AML-193 (cell line): ENCODE results near the gene PRDM10.
"Not testable (repeated sequence)": the region's sequence is repeated elsewhere in the genome, so short reads cannot be mapped to it uniquely, and the experiment has no call there.

Source experiments
- DNase-seq, 2 experiments: peaks; one replicate each; lab custom pipeline; 2025; lab: John Stamatoyannopoulos, UW

The PRDM10 gene

DNA sequence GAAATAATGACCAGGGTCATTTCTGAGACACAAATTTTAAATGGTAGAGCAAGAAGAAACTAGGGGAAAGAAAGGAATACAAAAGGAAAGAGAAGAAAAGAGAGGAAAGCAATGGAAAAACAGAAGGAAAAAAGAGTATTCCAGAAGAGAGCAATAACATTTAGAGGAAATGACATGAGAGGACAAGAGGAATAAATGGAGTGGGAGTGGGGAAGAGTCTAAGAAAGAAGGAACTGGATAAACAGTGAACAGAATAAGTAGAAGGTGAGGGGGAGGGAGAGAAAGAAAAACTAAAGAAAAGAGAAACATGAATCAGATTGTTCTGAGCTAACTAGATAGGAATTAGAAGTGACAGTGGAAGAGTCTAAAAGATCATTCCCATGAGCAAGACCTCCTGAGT is 28.4 kb downstream of the PRDM10 start:
- DNase-seq: no peak

DNA sequence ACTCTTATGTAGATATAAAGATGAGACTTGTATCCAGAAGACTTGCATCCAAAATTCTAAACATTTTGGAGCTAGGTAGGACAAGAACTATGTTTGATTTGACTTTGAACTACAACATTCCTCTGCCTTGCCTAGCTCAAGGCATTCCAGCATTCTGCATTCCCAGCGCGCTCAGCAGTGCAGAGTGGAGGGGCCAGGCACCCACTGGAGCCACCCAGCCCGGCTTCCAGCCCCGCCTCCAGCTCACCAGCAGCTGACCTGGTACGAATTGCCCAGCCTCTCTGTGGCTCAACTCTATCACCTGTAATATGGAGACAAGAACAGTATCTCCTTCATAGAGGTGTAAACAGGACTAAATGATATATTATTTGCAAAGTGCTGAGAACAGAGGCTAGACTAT is 28.8 kb downstream of the PRDM10 start:
- DNase-seq: no peak

DNA sequence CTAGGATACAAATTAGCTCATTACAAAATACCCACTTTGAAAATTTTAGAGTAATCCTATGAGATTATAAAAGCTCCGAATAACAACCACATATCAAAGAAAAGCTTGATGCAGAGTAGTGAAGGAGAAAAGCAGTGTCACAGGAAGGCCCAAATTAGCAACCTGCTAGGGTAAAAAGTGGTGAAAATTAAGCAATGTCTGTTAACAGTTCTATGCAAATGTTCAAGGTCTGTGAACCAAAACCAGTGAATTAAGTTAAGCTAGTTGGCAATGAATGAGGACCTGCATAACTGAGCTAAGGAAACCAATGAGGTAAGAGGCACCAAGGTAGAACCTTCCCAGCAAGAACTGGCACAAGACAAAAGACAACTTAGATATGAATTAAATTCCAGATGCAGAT is 29.6 kb downstream of the PRDM10 start:
- DNase-seq: peak; percentile 71 to 78

DNA sequence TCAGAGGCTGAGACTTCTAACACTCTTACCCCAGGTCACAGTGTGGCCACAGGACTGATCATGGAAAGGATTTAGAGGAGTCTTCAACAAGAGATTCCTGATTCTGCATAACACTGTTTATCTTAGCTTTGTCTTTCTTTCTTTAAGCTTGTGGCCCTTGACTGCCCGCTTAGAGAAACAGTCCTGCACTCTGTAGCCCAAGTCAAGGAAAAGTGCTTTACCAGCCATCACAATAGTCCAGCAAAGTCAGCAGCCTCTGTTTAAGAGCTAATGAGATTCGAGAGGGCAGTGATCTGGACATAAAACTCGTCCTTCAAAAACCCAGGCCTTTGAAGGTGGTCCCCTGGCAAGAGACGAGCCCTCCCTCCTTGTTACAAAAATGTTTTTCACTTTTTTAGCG is 30.0 kb downstream of the PRDM10 start:
- DNase-seq: no peak

DNA sequence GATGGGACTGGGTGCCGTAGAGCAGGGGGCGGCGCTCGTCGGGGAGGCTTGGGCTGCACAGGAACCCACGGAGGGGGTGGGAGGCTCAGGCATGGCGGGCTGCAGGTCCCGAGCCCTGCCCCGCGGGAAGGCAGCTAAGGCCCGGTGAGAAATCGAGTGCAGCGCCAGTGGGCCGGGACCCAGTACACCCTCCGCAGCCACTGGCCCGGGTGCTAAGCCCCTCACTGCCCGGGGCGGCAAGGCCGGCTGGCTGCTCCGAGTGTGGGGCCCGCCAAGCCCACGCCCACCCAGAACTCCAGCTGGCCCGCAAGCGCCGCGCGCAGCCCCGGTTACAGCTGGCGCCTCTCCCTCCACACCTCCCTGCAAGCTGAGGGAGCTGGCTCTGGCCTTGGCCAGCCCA is 30.8 kb downstream of the PRDM10 start:
- DNase-seq: not testable (repeated sequence)

DNA sequence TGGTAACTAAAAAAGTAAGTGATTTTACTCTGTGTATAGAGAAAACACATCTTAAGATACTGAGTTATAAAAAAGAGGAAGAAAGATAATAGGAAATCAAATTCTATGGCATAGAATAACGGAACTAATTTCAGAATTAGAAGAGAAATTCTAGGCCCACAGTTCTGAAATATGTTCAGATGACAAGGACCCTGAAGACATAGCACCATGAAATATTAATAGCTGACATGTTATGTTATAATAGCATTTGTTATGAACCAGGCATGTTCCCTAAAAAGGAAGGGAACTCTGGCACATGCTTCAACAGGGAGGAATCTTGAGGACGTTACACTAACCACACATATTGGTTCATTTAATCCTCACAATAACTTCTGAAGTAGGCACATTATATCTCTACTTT is 32.7 kb downstream of the PRDM10 start:
- DNase-seq: peak in 1 of 2 experiments; percentile 24

DNA sequence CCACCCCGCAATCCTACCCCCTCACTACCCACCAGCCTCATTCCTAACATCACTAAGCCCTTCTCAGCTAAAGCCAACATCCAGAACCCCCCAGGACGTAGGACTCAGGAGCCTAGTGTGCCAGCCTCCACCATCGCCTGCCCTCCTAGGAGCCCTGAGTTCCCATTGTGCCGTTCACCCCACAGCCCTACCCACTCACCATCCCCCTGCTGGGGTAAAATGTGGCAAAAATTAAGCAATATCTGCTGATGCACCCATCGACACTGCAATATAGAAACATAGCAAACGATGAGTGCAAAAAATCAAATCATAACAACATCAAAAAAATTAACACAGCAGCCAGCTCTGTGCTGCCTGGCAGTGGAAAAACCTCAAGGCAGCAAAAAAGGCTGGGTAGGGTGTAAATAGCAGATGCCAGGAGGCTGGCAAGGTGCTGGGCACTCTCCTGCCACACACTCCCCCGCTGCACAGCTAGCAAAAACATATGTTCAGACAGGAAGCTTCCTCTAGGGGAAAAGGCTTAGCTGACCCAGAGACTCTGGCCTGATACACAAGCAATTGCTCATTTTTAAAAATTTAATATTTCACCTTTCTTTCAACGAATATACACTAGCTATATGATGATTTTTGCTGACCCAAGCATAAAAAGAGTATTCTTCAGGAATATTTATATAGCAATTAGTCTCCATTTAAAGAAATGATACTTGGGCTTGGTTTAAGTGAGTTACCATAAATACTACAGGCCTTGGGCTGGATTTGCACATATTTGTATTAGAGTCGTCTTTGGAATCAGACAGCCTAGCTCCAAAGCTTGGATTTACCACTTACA is 33.8 kb downstream of the PRDM10 start:
- peak; percentile 55 to 60 for DNase-seq

DNA sequence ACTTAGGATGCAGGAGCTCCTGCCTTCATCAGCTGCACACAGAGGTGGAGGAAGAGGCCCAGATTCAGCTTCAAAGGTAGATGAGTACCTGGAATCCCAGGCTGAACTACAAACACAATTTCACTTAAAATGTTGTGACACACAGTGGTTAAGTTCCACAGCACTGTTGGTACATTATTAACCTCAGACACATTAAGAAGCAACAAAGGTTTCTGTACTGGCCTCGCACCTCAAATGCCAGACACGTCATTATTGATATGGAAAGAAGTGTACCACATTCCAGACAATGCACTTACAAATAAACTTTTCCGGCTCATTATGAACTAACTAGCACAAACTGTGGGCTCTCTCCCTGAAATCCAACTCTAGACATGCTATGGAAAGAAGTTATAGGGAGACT is 34.6 kb downstream of the PRDM10 start:
- DNase-seq: no peak

DNA sequence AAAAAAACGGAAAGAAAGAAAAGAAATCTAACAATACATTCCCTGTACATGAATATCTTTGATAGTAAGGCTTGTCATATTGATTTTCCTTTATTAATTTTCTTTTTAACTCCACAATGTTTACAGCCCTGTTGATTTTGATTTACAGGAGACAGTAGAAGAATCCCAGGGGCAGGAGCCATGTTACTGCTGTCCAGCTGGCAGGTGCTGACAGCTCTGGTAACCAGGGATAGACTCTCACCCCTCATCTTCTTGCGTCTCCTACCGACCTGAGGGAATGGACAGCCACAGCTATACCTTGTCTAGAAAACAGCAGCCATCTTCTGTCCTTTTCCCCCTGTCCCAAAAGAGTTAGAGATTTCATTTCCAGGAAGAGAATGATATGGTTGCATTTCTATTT is 37.4 kb downstream of the PRDM10 start:
- no peak for DNase-seq

DNA sequence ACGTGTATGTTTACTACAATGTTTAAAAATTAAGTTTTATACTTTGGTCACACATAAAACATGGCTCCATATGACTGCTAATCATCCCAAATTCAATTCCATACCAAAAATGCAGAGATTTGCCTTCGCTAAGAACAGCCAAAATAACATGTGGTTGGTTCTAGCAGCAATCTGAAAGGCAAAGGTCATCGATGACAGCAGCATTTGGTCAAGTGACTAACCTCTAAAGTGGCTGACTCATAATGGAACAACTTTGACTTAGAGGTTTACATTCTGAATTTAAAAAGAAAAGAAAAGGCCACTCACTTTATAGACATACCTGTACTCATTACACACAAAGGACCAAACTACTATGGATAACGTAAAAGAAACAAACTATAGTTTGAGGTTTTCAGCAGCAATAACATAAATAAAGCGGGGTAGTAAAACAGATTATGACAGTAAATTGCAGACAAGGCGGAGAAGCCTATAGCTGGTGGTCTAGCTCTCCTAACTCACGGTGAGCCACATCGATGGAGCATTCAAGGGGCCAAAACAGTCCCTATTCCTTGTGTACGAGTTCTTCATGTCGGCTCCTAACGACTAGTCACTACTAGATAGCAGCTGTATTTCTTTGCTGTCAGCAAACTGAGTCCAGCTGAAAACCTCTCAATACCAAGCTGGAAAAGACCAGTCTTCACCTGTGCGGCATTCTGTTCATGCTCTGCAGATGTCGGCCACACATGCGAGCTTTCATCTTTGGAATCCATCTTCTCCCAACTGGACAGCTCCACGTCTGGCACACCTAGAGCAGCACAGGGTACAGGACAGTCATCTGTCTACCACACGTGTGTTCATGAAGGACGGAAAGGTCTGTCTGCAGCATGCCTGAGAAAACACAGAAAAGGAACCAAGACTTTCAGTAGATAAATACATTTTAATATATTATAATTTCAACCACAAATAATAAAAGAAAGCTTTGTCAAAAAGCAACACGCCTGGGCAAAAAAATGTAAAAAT is 42.1 kb downstream of the PRDM10 start:
- DNase-seq: no peak

DNA sequence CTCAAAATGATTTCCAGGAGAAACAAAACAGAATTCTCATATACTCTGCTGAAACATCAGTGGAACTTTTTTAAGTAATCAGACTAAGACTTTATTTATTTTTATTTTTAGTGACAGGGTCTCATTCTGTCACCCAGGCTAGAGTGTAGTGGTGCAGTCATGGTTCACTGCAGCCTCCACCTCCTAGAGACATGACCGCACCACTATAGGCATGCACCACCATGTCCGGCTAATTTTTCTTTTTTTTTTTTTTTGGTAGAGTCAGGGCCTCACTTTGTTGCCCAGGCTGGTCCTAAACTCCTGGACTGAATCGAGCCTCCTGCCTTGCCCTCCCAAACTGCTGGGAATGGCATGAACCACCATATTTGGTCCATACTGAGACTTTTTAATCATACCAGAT is 42.9 kb downstream of the PRDM10 start:
- DNase-seq: no peak

DNA sequence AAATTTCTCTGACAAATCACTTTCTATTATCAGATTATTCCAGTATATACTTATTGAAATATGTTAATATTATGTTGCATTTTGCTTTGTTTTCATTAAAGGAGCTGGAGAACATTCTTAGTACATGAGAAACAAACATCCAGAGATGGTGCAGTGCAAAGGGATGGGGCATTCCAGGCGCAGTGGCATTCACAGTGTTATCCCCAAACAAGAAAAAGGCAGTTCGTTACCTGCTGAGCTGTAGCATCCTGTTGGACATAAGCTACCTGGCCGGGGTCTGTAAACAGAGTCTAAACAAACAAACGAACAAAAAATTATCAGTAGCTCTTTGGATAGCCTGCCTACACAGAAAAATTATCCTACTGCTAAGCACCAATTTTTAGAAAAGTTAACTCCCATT is 47.4 kb downstream of the PRDM10 start:
- no peak for DNase-seq

DNA sequence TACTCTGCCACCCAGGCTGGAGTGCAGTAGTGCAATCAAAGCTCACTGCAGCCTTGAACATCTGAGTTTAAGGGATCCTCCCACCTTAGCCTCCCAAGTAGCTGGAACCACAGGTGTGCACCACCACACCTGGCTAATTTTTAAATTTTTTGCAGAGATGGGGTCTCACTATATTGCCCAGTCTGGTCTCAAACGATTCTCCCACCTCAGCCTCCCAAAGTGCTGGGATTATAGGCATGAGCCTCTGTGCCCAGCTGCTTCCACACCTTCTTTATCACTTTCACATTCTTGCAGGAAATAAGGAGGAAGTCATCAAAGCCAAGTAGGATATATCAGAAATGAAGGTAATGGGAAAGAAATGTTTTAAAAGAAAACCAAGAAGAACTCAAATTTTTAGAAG is 47.9 kb downstream of the PRDM10 start:
- not testable (repeated sequence) for DNase-seq

DNA sequence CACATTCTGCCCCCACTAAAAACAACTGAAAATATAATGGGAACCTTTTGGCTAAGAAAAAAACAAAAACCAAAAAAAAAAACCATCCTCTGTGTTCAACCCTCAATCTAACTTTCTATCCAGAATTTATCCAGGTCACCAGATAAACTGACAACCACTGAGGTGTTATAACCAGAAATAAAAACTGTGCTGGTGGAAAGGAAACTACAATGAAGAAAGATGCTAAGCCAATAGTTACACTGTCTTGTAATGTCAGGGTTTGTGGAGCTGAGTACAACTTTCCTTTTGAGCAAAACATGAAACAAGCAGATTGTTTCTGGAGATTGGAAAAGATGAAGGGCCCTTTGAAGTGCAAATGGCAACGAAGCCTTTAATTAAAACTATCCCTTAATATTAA is 50.8 kb downstream of the PRDM10 start:
- no peak for DNase-seq

DNA sequence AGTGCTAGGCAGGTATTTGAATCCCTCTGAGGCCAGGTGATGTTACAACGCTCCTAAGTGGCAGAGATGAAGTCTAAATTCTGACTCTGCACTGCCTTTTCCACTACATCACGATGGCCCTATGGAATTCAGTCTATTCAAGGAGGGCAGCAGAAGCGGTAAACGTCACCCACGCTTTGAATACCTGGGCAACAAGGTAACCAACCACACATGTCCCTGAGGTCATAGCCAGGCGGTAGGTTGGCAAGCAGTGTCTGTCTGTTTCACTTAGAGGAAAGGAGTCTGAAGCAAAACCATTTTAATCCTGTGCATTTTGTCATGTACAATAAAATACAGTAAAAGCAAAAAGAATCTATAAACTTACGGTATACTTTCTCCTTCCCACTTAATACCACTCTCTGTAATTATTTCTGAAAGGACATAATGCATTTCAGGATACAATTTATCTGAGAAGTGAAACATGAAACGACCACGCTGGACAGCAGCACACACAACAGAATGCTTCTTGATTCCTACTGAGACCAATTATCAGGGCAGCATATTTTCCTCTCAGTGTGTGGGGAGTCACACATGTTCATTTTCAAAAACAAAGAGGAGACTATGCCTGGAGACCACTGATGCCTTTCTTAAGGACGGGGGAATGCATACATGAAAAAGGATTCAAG is 51.3 kb downstream of the PRDM10 start:
- no peak for DNase-seq

DNA sequence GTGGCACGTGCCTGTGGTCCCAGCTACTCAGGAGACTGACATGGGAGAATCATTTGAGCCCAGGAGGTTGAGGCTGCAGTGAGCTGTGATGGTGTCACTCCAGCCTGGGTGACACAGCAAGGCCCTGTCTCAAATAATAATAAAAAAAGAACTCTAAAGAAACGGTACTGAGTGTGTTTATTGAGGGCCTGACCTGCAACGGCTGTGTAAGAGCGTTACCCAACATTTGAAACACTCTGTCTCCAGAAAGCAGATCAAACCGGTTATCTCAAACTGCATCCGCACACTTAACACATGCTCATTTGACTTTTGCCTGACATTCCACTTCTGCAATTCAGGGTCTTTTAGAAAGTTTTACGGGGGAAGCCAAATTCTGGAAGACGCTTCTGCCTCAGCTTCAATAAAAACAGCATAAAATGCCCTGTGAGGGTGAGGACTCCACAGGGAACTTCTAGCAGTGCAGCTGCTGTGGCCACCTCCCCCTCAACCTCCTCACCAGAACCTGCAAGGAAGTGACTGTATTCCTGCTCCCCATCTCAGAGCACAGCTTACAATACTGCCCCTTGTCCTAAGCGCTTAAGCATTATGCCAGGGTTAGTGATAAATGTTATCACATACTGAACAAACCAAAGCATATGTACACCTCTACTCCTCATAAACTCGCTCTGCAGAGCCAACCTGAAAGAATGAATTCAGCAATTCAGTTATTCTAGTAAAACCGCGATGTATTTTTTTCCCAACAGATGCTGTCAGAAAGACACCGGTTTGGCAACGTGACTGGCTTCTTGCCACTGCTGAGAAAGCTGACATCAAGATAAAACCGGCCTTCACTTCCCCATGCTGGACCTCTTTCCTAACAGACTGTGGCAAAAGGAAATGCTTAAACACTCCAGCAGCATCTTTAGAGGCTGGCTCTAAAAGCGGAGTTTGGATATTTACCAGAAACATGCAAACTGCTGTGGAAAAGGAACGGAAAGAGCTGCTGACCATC is 52.2 kb downstream of the PRDM10 start:
- peak; percentile 96 to 97 for DNase-seq

DNA sequence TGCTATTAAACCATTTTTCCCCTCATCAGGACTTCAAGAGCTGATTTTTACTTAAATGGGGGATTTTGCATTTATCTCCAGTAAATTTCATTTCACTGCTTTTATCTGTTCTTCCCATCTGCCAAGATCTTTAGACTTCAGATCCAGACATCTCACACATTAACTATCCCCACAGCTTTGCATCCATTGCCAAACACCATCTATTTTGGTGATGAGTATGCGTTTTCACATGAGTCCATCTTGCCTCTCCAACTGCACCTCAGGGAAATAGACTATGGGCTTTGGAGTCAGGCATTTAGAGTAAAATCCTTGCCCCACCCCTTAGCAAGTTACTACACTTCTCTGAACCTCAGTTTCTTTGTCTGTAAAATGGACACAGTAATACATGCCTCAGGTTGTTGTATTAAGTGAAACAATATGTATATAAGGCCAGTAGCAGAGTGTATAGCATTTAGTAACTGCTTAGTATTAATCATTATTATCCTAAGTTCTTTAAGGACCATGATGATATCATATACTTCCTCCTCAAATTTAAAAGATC is 53.6 kb downstream of the PRDM10 start:
- DNase-seq: no peak

DNA sequence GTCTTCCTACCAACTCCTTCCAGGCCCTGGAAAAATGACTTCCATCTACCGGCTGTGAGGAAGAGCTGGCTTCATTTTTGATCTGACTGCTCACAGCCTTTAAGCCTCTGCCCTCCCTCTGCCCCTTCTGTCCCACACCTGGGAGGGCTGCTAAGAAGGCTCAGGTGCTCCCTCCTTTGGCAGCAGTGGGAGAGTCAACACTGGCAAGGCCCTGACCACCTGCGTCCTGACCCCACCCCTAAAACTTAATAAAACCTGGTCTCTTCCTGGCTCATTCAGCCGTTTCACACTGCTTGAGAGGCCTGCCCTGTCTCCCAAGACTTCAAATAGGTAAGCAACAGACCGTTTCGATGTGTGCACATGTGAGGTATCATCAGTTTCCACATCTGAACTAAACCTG is 55.2 kb downstream of the PRDM10 start:
- DNase-seq: no peak

DNA sequence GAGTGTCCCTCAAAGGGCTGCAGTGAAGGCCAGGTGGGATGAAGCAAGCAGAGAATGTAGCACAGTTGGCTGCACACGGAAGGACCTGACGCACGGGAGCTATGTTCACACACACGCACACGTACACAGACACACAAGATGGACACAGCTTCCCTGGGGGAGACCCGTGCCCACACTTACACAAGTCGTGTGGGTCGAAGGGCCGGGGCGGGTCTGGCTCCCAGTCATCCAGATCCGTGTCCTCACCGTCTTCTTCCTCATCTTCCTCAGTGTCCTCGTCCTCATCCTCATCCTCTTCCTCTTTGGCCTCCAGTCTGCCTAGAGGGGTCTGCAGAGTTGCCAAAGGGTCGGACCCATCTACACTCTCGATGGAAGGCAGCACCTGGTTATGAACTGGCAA is 55.7 kb downstream of the PRDM10 start:
- no peak for DNase-seq

DNA sequence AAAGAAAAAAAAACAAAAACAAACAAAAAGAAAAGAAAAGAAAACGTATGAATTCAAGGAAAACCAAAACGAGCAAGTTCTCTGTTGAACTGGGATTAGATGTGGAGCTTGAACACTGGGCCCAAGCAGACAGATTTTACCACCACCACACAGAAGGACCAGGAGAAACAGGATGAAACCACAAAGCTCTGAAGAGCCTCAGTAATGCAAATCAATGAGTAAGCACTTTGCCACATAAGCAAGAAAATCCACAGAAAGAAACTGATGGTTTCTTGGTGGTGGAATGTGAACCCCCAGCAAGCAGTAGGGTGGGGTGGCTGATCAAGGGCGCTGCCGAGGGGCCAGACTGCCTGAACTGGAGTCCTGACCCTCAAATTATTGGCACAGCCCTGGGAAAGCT is 56.4 kb downstream of the PRDM10 start:
- DNase-seq: no peak

DNA sequence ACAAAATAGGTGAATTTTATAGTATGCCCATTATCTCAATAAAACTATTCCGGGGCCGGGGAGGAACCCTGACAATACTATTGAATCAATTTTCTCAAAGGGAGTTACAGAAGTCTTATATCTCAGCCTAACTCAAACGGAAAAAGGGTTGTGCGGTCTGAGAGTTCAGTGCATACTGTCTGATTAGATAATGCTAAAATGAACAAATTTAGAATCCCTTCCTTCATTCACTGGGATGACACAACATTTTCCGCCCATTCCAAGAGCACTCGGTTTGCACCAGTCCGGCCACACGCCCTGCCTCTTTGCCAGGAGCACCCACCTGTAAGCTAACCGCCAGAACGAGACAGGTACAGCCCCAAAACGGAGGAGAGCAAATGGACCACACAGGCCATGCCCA is 57.3 kb downstream of the PRDM10 start:
- no peak for DNase-seq
